ENCODE measurements around the gene BMP8A.

DNA sequence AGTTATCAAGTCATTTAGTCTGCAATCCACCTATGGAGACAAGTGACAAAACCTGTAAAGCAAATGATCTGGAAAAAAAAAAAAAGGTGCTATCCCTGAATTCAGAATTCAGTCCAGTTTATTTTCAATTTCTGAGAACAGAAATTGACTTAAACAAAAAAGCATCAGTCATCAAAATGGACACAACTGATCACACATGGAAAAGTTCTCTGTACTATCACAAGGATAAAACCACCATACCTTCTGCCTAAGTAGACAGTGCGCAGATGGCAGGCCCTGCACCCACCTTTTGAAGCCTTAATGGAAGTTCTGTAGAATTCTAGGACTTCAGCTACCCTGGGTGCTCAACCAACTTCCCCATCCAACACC, 81.6 kb downstream of the BMP8A start:
- TF ChIP-seq GABPA (IDR thresholded peaks at IDR 0.05; ENCODE audit: low read depth) (no peak), POLR2AphosphoS5 (IDR thresholded peaks at IDR 0.05; ENCODE audit: low read depth) (no peak), SPI1 (IDR thresholded peaks at IDR 0.05; ENCODE audit: borderline replicate concordance, low read depth) (no peak)
- TF ChIP-seq, protein P1, sequence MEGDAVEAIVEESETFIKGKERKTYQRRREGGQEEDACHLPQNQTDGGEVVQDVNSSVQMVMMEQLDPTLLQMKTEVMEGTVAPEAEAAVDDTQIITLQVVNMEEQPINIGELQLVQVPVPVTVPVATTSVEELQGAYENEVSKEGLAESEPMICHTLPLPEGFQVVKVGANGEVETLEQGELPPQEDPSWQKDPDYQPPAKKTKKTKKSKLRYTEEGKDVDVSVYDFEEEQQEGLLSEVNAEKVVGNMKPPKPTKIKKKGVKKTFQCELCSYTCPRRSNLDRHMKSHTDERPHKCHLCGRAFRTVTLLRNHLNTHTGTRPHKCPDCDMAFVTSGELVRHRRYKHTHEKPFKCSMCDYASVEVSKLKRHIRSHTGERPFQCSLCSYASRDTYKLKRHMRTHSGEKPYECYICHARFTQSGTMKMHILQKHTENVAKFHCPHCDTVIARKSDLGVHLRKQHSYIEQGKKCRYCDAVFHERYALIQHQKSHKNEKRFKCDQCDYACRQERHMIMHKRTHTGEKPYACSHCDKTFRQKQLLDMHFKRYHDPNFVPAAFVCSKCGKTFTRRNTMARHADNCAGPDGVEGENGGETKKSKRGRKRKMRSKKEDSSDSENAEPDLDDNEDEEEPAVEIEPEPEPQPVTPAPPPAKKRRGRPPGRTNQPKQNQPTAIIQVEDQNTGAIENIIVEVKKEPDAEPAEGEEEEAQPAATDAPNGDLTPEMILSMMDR (IDR thresholded peaks at IDR 0.05; ENCODE audit: insufficient read depth, low read length) = no peak
